Measurements from ENCODE around the gene RRM2.

The RRM2 gene

GRCh38 chr2:10122500-10123280 is at the start of gene RRM2:
RRM2 (plus strand) TSS chr2:10122739; CDS start chr2:10122799, 60 bp downstream.
- DNase-seq, result peak; percentile 99

GRCh38 chr2:10073706-10074105 is 48.8 kb upstream of the RRM2 start:
- DNase-seq, result no peak

- no peak for DNase-seq
Observed at GRCh38 chr2:10075101-10075500, 47.4 kb upstream of the RRM2 start.

- DNase-seq, result no peak
Observed at GRCh38 chr2:10075571-10076209, 46.8 kb upstream of the RRM2 start.

GRCh38 chr2:10076511-10076910 is 46.0 kb upstream of the RRM2 start:
- DNase-seq, result no peak

GRCh38 chr2:10076988-10077527 is 45.5 kb upstream of the RRM2 start:
- no peak for DNase-seq

GRCh38 chr2:10078001-10078400 is 44.5 kb upstream of the RRM2 start:
- no peak for DNase-seq

- no peak for DNase-seq
Observed at GRCh38 chr2:10078704-10079265, 43.8 kb upstream of the RRM2 start.

- no peak for DNase-seq
Observed at GRCh38 chr2:10079266-10079869, 43.2 kb upstream of the RRM2 start.

- DNase-seq, result no peak
Observed at GRCh38 chr2:10079870-10080535, 42.5 kb upstream of the RRM2 start, which contains the start of gene CYS1. CYS1 (minus strand) TSS chr2:10080411; CDS start chr2:10080223, 188 bp downstream.

- DNase-seq, result peak; percentile 28
Observed at GRCh38 chr2:10080536-10081304, 41.8 kb upstream of the RRM2 start.

- no peak for DNase-seq
Observed at GRCh38 chr2:10083046-10083445, 39.5 kb upstream of the RRM2 start.

GRCh38 chr2:10083692-10084211 is 38.8 kb upstream of the RRM2 start:
- DNase-seq, result no peak

- no peak for DNase-seq
Observed at GRCh38 chr2:10084223-10084865, 38.2 kb upstream of the RRM2 start.

GRCh38 chr2:10085043-10085667 is 37.4 kb upstream of the RRM2 start:
- no peak for DNase-seq

- DNase-seq, result no peak
Observed at GRCh38 chr2:10085668-10086059, 36.9 kb upstream of the RRM2 start.

GRCh38 chr2:10086950-10087349 is 35.6 kb upstream of the RRM2 start:
- DNase-seq, result no peak

GRCh38 chr2:10087360-10087759 is 35.2 kb upstream of the RRM2 start:
- no peak for DNase-seq

- no peak for DNase-seq
Observed at GRCh38 chr2:10089565-10090190, 32.9 kb upstream of the RRM2 start.

All from activated CD4-positive, alpha-beta T cell treated with anti-CD3 and anti-CD28 coated beads, Interleukin-10, Interleukin-2, amounts not matched to agents 100 ng/mL and 50 ng/mL, durations not matched to agents 16 hours and 8 hours (primary cell).